ENCODE measurements around the gene NRF1.
A peak's percentile ranks its signal among the peaks of the same experiment; 100 is the strongest.
"Not testable (repeated sequence)": the region's sequence is repeated elsewhere in the genome, so short reads cannot be mapped to it uniquely, and the experiment has no call there.

Gene NRF1

GRCh38 chr7:129611246-129612111 is at the start of gene NRF1:
TSS of gene NRF1 (plus strand) at chr7:129611720. CDS start at chr7:129657352, 45,632 bp downstream.
- peak; percentile 87 to 88 for DNase-seq

GRCh38 chr7:129566323-129566722 is 45.2 kb upstream of the NRF1 start:
- DNase-seq: not testable (repeated sequence)

- no peak for DNase-seq
Measured at GRCh38 chr7:129567377-129567776, 44.1 kb upstream of the NRF1 start.

GRCh38 chr7:129568240-129568639 is 43.3 kb upstream of the NRF1 start:
- DNase-seq: no peak

GRCh38 chr7:129569326-129569725 is 42.2 kb upstream of the NRF1 start:
- DNase-seq: no peak

- DNase-seq: no peak
Measured at GRCh38 chr7:129569811-129570215, 41.7 kb upstream of the NRF1 start.

- no peak for DNase-seq
Measured at GRCh38 chr7:129571201-129571600, 40.3 kb upstream of the NRF1 start.

GRCh38 chr7:129572205-129572604 is 39.3 kb upstream of the NRF1 start:
- no peak for DNase-seq

GRCh38 chr7:129574487-129574886 is 37.0 kb upstream of the NRF1 start:
- no peak for DNase-seq

GRCh38 chr7:129575699-129576098 is 35.8 kb upstream of the NRF1 start:
- DNase-seq: no peak

GRCh38 chr7:129576138-129576537 is 35.4 kb upstream of the NRF1 start:
- DNase-seq: no peak

GRCh38 chr7:129578829-129579228 is 32.7 kb upstream of the NRF1 start:
- DNase-seq: no peak

GRCh38 chr7:129586179-129586578 is 25.3 kb upstream of the NRF1 start:
- not testable (repeated sequence) for DNase-seq

GRCh38 chr7:129588268-129588667 is 23.3 kb upstream of the NRF1 start:
- no peak for DNase-seq

GRCh38 chr7:129591868-129592267 is 19.7 kb upstream of the NRF1 start:
- DNase-seq: no peak

GRCh38 chr7:129596386-129596785 is 15.1 kb upstream of the NRF1 start:
- DNase-seq: not testable (repeated sequence)

GRCh38 chr7:129597672-129598071 is 13.8 kb upstream of the NRF1 start:
- no peak for DNase-seq

- no peak for DNase-seq
Measured at GRCh38 chr7:129599174-129599573, 12.3 kb upstream of the NRF1 start.

GRCh38 chr7:129603594-129603993 is 7.9 kb upstream of the NRF1 start:
- not testable (repeated sequence) for DNase-seq

GRCh38 chr7:129604021-129604420 is 7.5 kb upstream of the NRF1 start:
- DNase-seq: not testable (repeated sequence)

GRCh38 chr7:129604713-129605437 is 6.6 kb upstream of the NRF1 start:
- no peak for DNase-seq

GRCh38 chr7:129605960-129606614 is 5.4 kb upstream of the NRF1 start:
- no peak for DNase-seq

- DNase-seq: no peak
Measured at GRCh38 chr7:129606803-129607202, 4.7 kb upstream of the NRF1 start.

Data from stimulated activated CD4-positive, alpha-beta T cell treated with anti-CD3 and anti-CD28 coated beads, Interleukin-2, amount 100 ng/mL, for 48 hours (primary cell).